GM10847 (cell line): ENCODE data around the gene TIAL1.

Experiments used
- POLR2A ChIP-seq: IDR thresholded peaks from 2 replicates; pipeline ENCODE4 v1.6.1; 2011; ENCODE audit not compliant: insufficient read length; ENCODE audit errors: extremely low read depth

The TIAL1 gene

DNA sequence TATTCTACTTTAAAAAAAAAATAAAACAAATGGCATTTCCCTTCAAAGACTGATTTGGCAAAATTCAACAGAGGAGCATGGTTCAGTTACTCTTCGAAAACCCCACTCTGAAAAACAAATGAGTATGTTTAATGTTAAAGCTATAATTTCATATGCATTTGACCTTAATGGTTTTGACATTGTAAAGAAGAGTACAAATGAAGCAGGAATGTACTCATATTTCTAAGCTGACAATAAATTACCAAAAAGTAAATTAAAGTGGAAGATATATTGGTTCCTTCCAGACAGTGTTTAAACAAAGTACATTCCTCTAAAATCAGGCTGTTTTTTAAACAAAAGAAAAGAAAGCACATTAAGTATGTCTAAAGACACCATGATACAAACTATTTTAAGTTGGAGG is 70.6 kb downstream of the TIAL1 start:
- no peak for TF ChIP-seq POLR2A

DNA sequence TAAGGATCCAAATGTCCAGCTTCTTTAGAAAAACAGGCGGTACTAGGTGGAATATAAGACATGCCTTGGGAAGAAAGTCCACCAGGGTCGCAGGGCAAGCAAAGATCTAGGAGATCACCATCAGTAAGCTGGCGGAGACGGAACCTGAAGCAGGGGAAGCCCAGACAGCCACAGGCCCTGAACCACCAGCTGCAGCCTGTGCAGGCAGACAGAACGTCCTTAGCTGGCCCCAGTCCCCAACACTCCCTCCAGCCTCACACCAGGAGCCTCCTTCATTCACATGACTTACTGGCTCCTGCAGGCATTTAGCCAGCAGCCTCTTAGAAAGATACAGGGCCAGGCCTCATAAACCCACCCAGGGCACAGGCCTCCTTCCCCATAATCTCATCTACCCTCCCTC is 71.6 kb downstream of the TIAL1 start:
- no peak for TF ChIP-seq POLR2A

DNA sequence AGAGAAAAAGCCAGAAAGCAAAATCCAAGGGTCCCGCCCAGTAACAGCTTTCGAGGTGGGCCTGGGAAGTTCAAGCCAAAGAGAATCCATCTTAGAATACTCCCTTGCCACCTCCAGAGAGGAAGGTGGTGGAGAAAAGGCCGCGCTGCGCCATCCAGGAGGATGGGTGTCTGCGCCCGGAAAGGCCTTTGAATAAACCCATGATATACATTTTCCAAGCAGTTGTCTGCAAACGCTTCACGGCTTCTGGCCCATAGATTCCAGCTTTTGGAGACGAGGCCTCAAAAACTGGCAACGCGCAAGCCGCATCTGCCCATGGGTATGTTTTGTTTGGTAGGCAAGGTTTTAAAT is 72.1 kb downstream of the TIAL1 start:
- TF ChIP-seq POLR2A: no peak

- no peak for TF ChIP-seq POLR2A
Observed at GRCh38 chr10:119523895-119524719, 72.7 kb downstream of the TIAL1 start.
